ENCODE results near the gene PSMB9. TPM values are rescaled to one million over a fixed set of nuclear protein-coding genes. Genes with fewer than 3 reads are reported as not detected.

Gene PSMB9
- total and polyA plus RNA-seq, 8 donors: 5.4 to 107 (median 13.5) TPM

DNA sequence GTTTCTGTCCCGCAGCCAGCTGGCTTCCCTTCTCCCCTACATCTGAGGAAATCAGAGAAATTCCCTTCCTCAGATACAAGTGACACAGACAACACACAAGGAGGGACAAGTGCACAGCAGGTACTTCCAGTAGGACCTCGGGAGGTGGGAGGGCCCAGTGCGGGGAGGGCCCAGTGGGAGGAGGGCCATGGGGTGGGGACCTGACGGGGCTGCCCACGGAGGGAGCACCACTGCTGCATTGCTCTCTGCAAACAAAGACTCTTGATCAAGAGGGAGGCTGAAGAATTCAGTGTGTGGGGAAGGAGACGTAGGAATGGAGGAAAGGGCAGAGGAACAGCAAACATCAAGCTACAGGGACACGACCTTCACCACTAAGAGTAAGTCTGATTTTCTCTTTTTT lies 24.5 kb upstream of the PSMB9 start:
- Histone ChIP-seq H3K4me1 (peaks cover 0 to 7% (median 0%) of the 10 kb centered on the region in 4 donors), H3K27ac (no peak overlapping the region), H3K36me3 (peaks cover 25 to 68% (median 61%) of the 10 kb centered on the region in 4 donors), H3K4me3 (no peak overlapping the region), H3K27me3 (no peaks in the 10 kb centered on the region), H3K9me3 (no peaks in the 10 kb centered on the region)
- 70 to 78% (median 72%) methylated on average over 7 of the region's 7 CpGs for WGBS, 5 donors
- TF ChIP-seq POLR2A (IDR thresholded peaks at IDR 0.05): no peak
- no peak for TF ChIP-seq POLR2AphosphoS5 (IDR thresholded peaks at IDR 0.05)
- TF ChIP-seq EP300 (IDR thresholded peaks at IDR 0.05): no peak
- TF ChIP-seq, protein P1, sequence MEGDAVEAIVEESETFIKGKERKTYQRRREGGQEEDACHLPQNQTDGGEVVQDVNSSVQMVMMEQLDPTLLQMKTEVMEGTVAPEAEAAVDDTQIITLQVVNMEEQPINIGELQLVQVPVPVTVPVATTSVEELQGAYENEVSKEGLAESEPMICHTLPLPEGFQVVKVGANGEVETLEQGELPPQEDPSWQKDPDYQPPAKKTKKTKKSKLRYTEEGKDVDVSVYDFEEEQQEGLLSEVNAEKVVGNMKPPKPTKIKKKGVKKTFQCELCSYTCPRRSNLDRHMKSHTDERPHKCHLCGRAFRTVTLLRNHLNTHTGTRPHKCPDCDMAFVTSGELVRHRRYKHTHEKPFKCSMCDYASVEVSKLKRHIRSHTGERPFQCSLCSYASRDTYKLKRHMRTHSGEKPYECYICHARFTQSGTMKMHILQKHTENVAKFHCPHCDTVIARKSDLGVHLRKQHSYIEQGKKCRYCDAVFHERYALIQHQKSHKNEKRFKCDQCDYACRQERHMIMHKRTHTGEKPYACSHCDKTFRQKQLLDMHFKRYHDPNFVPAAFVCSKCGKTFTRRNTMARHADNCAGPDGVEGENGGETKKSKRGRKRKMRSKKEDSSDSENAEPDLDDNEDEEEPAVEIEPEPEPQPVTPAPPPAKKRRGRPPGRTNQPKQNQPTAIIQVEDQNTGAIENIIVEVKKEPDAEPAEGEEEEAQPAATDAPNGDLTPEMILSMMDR (IDR thresholded peaks at IDR 0.05): no peak
- no peak for DNase-seq
- intact Hi-C loops (cut with DNase I; ENCODE audit: low total_unique reads): no loop called here

DNA sequence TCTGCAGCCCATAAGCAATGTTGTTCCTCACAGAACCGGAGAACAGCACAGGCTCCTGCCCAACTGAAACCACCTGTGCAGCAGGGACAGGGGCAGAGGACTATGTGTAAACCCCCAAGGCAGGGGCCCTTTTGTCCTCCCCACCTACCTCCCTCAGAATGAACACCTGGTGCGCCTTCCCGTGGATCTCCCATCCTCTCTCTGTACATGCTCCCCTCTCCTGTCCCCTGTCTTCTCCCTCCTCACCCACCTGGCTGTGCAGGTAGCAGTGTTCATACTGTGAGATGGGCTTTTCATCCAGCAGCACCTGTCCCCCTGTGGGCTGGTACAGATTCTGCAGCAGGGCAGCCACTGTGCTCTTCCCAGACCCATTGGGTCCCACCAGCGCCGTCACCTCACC lies 24.0 kb upstream of the PSMB9 start:
- H3K27me3 ChIP-seq: no peaks in the 10 kb centered on the region
- peaks cover 0 to 7% (median 0%) of the 10 kb centered on the region in 4 donors for H3K4me1 ChIP-seq
- H3K27ac ChIP-seq: no peak overlapping the region
- TF ChIP-seq, protein P1 (IDR thresholded peaks at IDR 0.05): no peak
- no peak for TF ChIP-seq POLR2A (IDR thresholded peaks at IDR 0.05)
- no peak for TF ChIP-seq EP300 (IDR thresholded peaks at IDR 0.05)
- no peak for TF ChIP-seq POLR2AphosphoS5 (IDR thresholded peaks at IDR 0.05)
- no peak overlapping the region for H3K4me3 ChIP-seq
- no peaks in the 10 kb centered on the region for H3K9me3 ChIP-seq
- intact Hi-C loops (cut with DNase I; ENCODE audit: low total_unique reads): no loop called here
- peaks cover 30 to 73% (median 66%) of the 10 kb centered on the region in 4 donors for H3K36me3 ChIP-seq
- DNase-seq: no peak
- 94 to 98% (median 96%) methylated on average over 5 of the region's 5 CpGs for WGBS, 5 donors

DNA sequence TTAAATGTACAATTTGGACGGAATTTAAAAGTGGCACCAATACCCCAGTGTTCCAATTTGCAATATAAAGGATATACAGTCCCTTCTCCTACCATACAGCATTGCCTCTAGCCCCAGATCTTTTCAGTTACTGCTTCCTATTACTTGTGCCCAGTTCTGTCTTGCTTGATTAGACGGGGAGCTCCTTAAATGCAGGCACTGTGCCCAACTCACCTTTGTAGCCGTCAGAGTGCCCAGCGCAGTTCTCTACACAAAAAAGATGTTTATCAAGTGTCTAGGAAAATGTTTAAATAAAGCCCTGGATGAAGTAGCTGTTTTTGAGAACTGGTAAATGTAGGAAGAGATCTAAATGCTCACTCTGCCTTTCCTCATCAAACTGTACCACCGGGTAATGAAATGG lies 23.1 kb upstream of the PSMB9 start:
- H3K36me3 ChIP-seq: peaks cover 31 to 82% (median 75%) of the 10 kb centered on the region in 4 donors
- no peak overlapping the region for H3K4me3 ChIP-seq
- TF ChIP-seq POLR2AphosphoS5 (IDR thresholded peaks at IDR 0.05) (no peak), EP300 (IDR thresholded peaks at IDR 0.05) (no peak), POLR2A (IDR thresholded peaks at IDR 0.05) (no peak)
- TF ChIP-seq, protein P1 (IDR thresholded peaks at IDR 0.05): no peak
- no peaks in the 10 kb centered on the region for H3K9me3 ChIP-seq
- H3K27me3 ChIP-seq: no peaks in the 10 kb centered on the region
- no peak for DNase-seq
- intact Hi-C loops (cut with DNase I; ENCODE audit: low total_unique reads): no loop called here
- H3K4me1 ChIP-seq: no peaks in the 10 kb centered on the region
- H3K27ac ChIP-seq: no peak overlapping the region
- WGBS, 5 donors: 58 to 68% (median 61%) methylated on average over 5 of the region's 5 CpGs

DNA sequence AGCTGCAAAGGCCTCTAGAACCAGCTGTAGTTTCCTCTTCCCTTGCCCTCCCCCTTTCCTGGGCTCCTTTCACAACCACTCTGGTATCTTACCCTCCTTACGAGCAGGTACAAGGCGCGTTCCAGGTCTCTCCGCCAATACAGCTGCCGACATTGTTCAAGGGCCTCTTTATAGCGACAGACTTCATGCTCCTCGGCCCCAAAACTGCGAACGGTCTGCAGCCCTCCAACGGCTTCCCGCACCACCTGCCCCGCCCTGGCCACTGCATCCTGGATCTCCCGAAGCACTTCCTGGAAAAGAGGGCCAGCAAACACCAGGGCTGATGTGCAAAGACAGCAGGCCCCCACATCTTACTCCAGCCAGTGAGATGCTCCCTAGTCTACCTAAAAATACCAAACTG lies 21.5 kb upstream of the PSMB9 start:
- no peak for DNase-seq
- H3K36me3 ChIP-seq: peaks cover 31 to 87% (median 74%) of the 10 kb centered on the region in 4 donors
- no peak overlapping the region for H3K4me3 ChIP-seq
- intact Hi-C loops (cut with DNase I; ENCODE audit: low total_unique reads): no loop called here
- TF ChIP-seq EP300 (IDR thresholded peaks at IDR 0.05) (no peak), POLR2A (IDR thresholded peaks at IDR 0.05) (no peak), POLR2AphosphoS5 (IDR thresholded peaks at IDR 0.05) (no peak)
- TF ChIP-seq, protein P1 (IDR thresholded peaks at IDR 0.05): no peak
- no peak overlapping the region for H3K27ac ChIP-seq
- peaks cover 4 to 13% (median 5%) of the 10 kb centered on the region in 4 donors for H3K4me1 ChIP-seq
- 74 to 88% (median 79%) methylated on average over 13 of the region's 13 CpGs for WGBS, 5 donors
- no peaks in the 10 kb centered on the region for H3K9me3 ChIP-seq
- H3K27me3 ChIP-seq: no peaks in the 10 kb centered on the region
